Globus pallidus (tissue), 1 donor: ENCODE results near the gene ZBTB22.
"Not testable (repeated sequence)": the region's sequence is repeated elsewhere in the genome, so short reads cannot be mapped to it uniquely, and the experiment has no call there.

Source experiments
- DNase-seq: peaks from one replicate; pipeline ENCODE4 v3.0.0-alpha.2; 2015; ENCODE audit warnings: low spot score

ZBTB22 gene, protein sequence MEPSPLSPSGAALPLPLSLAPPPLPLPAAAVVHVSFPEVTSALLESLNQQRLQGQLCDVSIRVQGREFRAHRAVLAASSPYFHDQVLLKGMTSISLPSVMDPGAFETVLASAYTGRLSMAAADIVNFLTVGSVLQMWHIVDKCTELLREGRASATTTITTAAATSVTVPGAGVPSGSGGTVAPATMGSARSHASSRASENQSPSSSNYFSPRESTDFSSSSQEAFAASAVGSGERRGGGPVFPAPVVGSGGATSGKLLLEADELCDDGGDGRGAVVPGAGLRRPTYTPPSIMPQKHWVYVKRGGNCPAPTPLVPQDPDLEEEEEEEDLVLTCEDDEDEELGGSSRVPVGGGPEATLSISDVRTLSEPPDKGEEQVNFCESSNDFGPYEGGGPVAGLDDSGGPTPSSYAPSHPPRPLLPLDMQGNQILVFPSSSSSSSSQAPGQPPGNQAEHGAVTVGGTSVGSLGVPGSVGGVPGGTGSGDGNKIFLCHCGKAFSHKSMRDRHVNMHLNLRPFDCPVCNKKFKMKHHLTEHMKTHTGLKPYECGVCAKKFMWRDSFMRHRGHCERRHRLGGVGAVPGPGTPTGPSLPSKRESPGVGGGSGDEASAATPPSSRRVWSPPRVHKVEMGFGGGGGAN

GRCh38 chr6:33317669-33318425, at the start of gene ZBTB22:
Gene ZBTB22 (minus strand): TSS chr6:33317744. CDS start chr6:33316916, 828 bp downstream.
- peak; percentile 97 for DNase-seq

DNA sequence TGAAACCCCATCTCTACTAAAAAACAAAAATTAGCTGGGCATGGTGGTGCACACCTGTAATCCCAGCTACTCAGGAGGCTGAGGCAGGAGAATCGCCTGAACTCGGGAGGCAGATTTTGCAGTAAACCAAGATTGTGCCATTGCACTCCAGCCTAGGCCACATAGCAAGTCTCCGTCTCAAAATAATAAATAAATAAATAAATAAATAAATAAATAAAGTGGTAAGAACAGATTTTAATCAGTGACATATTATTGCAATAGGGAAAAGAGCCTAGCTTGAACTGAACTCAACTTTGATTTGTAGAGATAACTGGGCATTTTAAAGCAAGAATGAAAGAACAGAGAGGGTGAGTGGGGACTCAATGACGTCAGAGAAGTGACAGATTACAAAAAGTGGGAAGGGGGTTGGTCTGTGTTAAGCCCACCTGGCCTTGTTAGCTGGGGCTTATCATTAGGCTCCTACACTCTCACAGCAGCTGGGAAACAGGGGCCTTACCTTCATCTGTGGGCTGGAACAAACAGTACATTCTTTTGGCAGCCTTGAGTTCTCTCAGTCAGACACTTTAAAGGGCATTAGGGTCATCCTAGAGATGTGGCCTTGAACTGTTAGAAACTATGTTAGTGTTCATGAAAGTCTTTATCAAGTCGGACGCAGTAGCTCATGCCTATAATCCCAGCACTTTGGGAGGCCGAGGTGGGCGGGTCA, 49.6 kb upstream of the ZBTB22 start:
- DNase-seq, result no peak

- DNase-seq, result not testable (repeated sequence)
Measured at GRCh38 chr6:33365206-33365971, 47.8 kb upstream of the ZBTB22 start.

GRCh38 chr6:33364475-33365205, 47.1 kb upstream of the ZBTB22 start:
- DNase-seq, result not testable (repeated sequence)

- not testable (repeated sequence) for DNase-seq
Measured at GRCh38 chr6:33363486-33363885, 45.9 kb upstream of the ZBTB22 start.

- DNase-seq, result no peak
Measured at GRCh38 chr6:33359331-33359730, 41.8 kb upstream of the ZBTB22 start.

DNA sequence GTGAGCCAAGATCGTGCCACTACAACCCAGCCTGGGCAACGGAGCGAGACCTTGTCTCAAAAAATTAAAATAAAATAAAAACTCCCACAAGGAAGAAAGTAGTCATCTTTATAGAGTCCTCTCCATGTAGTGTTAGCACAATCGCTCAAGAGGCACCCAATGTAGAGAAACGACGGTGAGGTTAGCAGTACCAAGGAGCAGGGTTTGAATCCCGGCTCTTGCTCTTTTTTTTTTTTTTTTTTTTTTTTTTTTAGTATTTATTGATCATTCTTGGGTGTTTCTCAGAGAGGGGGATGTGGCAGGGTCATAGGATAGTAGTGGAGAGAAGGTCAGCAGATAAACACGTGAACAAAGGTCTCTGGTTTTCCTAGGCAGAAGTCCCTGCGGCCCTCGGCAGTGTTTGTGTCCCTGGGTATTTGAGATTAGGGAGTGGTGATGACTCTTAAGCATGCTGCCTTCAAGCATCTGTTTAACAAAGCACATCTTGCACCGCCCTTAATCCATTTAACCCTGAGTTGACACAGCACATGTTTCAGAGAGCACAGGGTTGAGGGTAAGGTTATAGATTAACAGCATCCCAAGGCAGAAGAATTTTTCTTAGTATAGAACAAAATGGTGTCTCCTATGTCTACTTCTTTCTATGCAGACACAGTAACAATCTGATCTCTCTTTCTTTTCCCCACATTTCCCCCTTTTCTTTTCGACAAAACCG, 39.8 kb upstream of the ZBTB22 start:
- not testable (repeated sequence) for DNase-seq

- DNase-seq, result no peak
Measured at GRCh38 chr6:33356295-33356694, 38.8 kb upstream of the ZBTB22 start.

GRCh38 chr6:33355860-33356259, 38.3 kb upstream of the ZBTB22 start:
- DNase-seq, result not testable (repeated sequence)

GRCh38 chr6:33347816-33348215, 30.3 kb upstream of the ZBTB22 start:
- no peak for DNase-seq

DNA sequence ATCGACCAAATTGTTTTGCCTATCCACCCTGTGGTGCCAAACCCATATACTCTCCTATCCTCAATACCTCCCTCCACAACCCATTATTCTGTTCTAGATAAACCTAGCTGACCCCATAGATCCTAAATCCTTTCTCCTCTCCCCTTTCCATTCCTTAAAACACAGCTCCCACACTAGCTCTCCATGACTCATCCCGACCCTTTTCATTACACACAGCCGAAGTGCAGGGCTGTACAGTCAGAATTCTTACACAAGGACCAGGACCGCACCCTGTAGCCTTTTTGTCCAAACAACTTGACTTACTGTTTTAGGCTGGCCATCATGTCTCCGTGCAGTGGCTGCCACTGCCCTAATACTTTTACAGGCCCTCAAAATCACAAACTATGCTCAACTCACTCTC, 29.4 kb upstream of the ZBTB22 start:
- not testable (repeated sequence) for DNase-seq

DNA sequence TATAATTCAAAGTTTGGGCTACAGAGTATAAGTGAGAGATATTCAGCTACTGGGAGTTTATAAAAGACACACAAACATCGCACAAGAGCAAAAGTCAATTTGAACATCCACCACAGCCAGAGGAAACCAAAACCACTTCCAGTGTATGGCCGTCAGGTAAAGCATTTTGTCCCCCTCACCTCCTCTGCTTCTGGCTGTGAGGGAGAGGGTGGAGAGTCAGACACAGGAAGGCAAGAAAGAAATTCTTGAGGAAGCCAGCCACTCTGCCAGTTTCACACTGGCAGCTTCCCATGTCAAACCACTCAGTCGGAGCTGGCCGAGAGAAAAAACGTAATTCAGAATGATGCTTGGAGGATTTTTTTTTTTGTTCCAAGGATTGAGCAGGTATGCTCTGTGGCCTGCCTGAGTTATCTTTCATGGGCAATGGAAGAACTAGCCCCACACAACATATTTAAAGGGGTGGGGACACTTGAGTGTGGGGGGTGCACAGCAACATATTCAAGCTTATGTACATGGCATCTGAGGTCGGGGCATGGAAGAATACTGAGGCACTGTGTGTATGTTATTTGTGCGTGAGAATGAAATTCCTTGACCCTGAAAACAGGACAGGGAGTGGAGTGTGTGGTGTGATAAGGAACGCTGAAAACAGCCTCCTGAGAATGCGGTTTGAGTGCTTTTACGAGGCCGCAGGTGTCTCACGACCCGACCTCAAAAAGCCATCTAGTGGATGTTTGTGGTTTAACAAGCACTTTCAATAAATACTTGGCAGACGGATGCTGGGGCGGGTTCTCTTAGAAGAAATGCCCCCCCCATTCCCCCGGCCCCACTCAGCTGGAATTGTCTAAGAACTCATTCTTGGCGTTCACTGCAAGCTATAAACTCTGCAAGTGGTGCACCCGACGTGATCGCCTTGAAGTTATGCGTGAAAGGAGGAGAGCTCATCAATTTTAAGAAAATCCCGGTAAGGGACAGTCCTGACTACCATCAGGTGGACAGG, 27.5 kb upstream of the ZBTB22 start:
- peak; percentile 47 for DNase-seq

DNA sequence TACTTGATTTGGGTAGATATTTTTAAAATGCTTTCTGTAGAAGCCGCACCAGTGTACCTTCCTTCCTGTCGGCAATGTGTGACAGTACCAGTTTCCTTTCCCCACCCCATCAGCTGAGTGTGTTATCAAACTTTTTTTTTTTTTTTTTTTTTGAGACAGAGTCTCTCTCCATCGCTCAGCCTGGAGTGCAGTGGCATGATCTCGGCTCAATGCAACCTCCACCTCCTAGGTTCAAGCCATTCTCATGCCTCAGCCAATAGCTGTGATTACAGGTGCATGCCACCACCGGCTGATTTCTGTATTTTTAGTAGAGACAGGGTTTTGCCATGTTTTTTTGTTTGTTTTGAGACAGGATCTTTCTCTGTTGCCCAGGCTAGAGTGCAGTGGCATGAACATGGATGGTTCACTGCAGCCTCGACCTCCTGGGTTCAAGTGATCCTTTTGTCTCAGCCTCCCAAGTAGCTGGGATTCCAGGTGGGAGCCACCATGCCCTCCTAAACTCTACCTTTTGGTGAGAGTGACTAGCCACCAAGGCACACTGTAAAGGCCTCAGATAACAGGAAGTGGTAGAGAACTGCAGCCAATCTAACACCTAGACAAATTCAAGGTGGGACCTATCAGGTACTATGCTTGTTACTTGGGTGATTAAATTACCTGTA, 26.5 kb upstream of the ZBTB22 start:
- DNase-seq, result no peak

DNA sequence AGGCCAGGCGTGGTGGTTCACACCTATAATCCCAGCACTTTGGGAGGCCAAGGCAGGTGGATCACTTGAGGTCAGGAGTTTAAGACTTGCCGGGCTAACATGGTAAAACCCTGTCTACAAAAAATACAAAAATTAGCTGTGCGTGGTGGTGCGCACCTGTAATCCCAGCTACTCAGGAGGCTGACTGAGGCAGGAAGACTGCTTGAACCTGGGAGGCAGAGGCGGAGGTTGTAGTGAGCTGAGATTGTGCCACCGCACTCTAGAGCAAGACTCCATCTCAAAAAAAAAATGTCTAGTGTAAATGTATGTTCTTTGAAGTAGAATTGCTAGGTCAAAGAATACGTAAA, 26.0 kb upstream of the ZBTB22 start:
- DNase-seq, result not testable (repeated sequence)

DNA sequence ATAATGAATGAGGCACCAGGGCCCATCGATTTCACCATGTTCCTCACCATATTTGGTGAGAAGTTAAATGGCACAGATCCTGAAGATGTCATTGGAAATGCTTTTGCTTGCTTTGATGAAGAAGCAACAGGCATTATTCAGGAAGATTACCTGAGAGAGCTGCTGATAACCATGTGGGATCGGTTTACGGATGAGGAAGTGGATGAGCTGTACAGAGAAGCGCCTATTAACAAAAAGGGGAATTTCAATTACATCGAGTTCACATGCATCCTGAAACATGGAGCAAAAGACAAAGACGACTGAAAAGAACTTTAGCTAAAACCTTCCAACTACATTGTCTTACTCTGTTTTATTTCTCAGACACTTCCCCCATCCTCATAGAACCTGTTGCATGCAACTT, 21.6 kb upstream of the ZBTB22 start:
- no peak for DNase-seq

GRCh38 chr6:33336495-33336894, 19.0 kb upstream of the ZBTB22 start:
- no peak for DNase-seq

DNA sequence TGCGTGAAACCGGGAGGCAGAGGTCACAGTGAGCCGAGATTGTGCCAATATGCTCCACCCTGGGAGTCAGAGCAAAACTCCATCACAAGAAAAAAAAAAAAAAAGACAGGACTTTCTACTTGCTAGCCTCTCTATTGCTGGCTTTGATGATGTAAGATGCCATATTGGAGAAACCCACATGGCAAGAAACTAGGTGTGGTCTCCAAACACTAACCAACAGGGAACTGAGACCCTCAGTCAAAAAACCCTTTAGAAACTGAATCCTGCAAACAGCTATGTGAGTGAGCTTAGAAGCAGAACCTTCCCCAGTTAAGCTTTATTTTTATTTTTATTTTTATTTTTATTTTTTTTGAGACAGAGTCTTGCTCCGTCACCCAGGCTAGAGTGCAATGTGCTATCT, 18.4 kb upstream of the ZBTB22 start:
- no peak for DNase-seq

DNA sequence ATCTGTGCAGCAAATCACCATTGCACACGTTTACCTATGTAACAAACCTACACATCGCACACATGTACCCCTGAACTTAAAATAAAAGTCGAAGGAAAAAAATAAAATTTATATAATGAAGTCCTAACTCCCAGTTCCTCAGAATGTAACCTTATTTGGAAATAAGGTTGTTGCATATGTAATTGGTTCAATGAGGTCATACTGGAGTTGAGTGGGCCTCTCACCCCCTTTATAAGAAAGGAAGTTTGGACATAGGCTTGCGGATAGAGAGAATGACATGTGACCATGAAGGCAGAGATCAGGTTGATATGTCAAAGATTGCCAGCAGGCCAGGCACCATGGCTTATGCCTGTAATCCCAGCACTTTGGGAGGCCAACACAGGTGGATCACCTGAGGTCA, 16.1 kb upstream of the ZBTB22 start:
- DNase-seq, result no peak
